ENCODE data around the gene KCNH5.
"Not testable (repeated sequence)": the region's sequence is repeated elsewhere in the genome, so short reads cannot be mapped to it uniquely, and the experiment has no call there.

KCNH5 gene

GRCh38 chr14:62886461-62886860, 158.8 kb downstream of the KCNH5 start:
- no peak for DNase-seq (ENCODE audit: low read depth in 1 of 2, low spot score in 1 of 2)

GRCh38 chr14:62885451-62885850, 159.8 kb downstream of the KCNH5 start:
- DNase-seq (ENCODE audit: low read depth in 1 of 2, low spot score in 1 of 2): no peak

GRCh38 chr14:62882967-62883366, 162.3 kb downstream of the KCNH5 start:
- no peak for DNase-seq (ENCODE audit: low read depth in 1 of 2, low spot score in 1 of 2)

DNA sequence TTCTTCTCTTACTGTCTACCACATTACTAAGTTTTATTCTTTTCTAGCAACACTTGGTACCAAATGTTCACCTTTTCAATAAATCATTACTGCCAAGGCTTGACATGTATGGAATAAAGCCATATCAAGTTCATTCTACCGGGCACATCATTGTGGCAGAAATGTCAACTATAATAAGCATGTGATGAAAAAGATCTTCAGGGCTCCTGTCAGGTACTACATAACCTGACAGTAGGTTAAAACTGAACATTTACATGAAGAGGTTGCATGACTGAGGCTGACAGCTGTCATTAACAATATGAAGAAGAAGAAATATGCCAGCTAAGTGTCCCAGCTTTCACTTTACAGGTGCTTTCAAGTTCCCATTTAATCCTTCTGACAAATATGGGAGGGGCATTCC, 178.9 kb downstream of the KCNH5 start:
- DNase-seq (ENCODE audit: low read depth in 1 of 2, low spot score in 1 of 2): no peak

DNA sequence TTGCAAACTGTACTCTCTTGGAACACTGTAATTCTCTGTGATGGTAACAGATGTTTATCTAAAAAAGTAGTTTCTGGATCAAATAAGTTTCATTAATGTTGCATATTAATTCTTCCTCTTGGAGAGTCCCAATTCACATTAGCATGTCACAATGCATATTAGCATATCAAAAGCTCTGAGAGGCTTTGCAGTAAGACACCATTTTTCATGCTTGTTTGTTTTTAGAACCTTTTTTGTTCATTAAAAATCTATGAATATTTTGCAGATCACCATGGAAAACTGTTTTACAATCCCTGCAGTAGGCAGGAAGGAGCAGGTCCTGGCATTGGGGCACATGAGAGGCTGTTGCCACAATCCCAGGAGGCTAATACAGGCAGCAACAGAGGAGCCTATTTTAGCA, 180.7 kb downstream of the KCNH5 start:
- no peak for DNase-seq (ENCODE audit: low read depth in 1 of 2, low spot score in 1 of 2)

- not testable (repeated sequence) for DNase-seq (ENCODE audit: low read depth in 1 of 2, low spot score in 1 of 2)
These were observed 187.2 kb downstream of the KCNH5 start for GRCh38 chr14:62858011-62858410.

- DNase-seq (ENCODE audit: low read depth in 1 of 2, low spot score in 1 of 2): no peak
These were observed 190.3 kb downstream of the KCNH5 start for GRCh38 chr14:62854951-62855350.

DNA sequence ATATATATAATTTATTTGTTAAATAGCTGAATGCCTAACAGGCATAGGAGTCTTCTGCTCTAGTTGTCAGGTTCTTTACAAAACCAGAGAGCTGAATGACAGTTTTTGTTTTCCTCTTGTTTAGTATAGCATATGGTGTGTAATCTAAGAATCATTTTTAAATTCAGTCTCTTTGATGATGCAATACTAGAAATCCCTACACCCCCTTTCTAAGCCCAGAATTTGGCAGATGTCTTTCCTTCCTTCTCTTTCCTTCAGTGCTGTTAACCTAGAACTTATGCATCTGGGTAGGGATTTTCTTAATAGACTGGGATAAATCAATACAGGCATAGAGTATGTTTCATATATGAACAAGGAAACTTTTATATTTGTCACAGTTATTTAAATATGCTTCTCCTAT, 198.1 kb downstream of the KCNH5 start:
- DNase-seq (ENCODE audit: low read depth in 1 of 2, low spot score in 1 of 2): no peak

DNA sequence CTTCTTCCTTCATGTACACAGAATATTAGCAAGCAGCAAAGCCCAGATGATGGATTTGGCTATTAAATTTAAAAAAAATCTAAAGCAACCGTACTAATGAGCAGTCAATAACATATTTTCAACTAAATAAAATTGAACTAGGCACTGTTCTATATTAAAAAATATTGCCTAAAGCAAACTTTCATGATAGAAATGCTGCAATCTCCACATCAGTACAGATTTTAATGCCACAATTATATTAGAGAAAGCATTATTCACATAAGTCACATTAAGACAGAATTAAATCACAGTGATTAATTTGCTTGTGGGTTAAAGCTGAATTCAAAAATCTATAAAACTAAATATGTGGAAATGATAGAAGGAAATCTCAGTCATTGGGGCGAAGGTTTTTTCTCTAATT, 200.7 kb downstream of the KCNH5 start:
- no peak for DNase-seq (ENCODE audit: low read depth in 1 of 2, low spot score in 1 of 2)

- no peak for DNase-seq (ENCODE audit: low read depth in 1 of 2, low spot score in 1 of 2)
These were observed 221.2 kb downstream of the KCNH5 start for GRCh38 chr14:62824086-62824485.

GRCh38 chr14:62819931-62820330, 225.3 kb downstream of the KCNH5 start:
- no peak for DNase-seq (ENCODE audit: low read depth in 1 of 2, low spot score in 1 of 2)

DNA sequence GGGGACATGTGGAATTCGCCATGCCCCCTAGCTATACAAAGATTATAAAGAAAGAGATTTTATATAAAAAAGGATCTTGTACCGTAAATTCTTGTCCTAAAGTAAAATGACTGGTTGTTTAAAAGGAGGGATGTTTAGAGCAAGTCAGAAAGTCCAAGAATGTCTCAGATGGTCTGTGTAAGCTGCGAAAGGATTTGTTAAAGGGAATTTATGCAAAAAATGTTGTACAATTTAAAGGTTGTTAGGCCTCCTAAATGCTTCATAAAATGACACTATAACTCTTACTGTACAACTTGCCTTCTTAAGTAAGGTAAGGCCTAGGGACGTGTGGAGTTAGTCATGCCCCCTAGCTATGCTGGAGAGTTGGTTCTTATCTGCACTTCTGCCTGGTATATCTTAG, 237.6 kb downstream of the KCNH5 start:
- no peak for DNase-seq (ENCODE audit: low read depth in 1 of 2, low spot score in 1 of 2)

- no peak for DNase-seq (ENCODE audit: low read depth in 1 of 2, low spot score in 1 of 2)
These were observed 244.7 kb downstream of the KCNH5 start for GRCh38 chr14:62800577-62800976.

DNA sequence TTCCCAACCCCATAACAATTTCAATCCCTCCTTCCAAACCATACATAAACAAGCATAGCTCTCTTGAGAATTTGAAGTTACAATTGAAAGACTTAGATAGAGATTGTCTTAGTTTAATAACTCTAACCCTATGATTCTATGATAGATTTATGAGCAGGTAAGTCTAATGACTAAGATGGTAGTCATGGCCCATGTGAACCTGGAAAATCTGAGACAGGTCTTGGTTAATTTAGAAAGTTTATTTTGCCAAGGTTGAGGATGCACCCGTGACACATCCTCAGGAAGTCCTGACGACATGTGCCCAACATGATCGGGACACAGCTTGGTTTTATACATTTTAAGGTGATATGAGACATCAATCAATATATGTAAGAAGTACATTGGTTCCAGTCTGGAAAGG, 248.8 kb downstream of the KCNH5 start:
- no peak for DNase-seq (ENCODE audit: low read depth in 1 of 2, low spot score in 1 of 2)

DNA sequence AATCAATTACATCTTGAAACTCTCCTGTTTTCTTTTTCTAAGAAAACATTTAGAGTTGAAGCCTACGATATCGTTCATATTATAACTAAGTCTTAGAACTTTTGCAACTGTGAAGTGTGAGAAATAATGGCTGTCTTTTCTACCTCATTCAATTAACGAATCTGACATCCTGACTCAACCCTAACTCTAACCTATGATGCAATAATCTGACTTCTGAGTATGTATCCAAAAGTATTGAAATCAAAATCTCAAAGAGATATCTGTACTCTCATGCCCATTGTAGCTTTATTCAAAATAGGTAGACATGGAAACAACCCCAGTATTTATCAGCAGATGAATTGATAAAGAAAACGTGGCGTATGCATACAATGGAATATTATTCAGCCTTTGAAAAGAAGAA, 252.7 kb downstream of the KCNH5 start:
- DNase-seq (ENCODE audit: low read depth in 1 of 2, low spot score in 1 of 2): no peak

DNA sequence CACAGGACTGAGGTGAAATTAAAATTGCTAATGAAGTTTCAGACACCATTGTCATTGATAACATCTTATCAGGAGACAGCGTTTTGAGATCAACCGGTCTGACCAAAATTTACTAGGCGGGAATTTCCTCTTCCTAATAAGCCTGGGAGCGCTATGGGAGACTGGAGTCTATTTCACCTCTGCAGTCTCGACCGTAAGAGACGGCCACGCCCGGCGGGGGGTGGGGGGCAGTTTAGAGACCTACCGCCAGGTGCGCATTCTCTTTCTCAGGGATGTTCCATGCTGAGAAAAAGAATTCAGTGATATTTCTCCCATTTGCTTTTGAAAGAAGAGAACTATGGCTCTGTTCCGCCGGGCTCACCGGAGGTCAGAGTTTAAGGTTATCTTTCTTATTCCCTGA, 263.9 kb downstream of the KCNH5 start:
- DNase-seq (ENCODE audit: low read depth in 1 of 2, low spot score in 1 of 2): not testable (repeated sequence)

GRCh38 chr14:62778852-62779251, 266.4 kb downstream of the KCNH5 start:
- DNase-seq (ENCODE audit: low read depth in 1 of 2, low spot score in 1 of 2): no peak

DNA sequence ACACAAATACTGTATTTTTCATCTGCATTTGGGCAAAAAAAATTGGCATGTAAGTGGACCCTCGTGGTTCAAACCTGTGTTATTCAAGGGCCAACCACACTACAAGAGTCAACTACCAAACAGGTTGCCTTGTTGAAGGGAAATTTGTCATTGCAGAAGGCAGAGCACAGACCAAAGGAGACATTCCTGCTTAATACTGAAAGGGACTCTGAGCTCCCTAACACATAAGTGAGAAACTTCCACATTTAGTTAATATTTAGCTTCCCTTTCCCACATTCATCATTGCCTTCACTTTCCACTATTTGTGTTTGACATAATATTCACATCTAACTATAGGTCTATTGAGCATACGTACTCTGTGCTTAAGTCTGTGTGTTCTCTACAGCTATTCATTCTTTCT, 266.9 kb downstream of the KCNH5 start:
- DNase-seq (ENCODE audit: low read depth in 1 of 2, low spot score in 1 of 2): no peak

- no peak for DNase-seq (ENCODE audit: low read depth in 1 of 2, low spot score in 1 of 2)
These were observed 267.7 kb downstream of the KCNH5 start for GRCh38 chr14:62777510-62777909.

GRCh38 chr14:62776300-62776699, 269.0 kb downstream of the KCNH5 start:
- DNase-seq (ENCODE audit: low read depth in 1 of 2, low spot score in 1 of 2): no peak

- no peak for DNase-seq (ENCODE audit: low read depth in 1 of 2, low spot score in 1 of 2)
These were observed 276.5 kb downstream of the KCNH5 start for GRCh38 chr14:62768753-62769152.

DNA sequence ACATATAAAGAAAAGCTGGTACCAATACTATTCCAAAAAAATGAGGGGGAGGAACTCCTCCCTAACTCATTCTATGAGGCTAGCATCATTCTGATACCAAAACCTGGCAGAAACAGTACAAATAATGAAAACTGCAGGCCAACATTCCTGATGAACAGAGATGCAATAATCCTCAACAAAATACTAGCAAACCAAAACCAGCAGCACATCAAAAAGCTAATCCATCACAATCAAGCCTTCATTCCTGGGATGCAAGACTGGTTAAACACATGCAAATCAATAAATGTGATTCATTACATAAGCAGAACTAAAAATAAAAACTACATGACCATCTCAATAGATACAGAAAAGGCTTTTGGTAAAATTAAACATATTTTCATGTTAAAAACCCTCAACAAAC, 281.3 kb downstream of the KCNH5 start:
- no peak for DNase-seq (ENCODE audit: low read depth in 1 of 2, low spot score in 1 of 2)

DNA sequence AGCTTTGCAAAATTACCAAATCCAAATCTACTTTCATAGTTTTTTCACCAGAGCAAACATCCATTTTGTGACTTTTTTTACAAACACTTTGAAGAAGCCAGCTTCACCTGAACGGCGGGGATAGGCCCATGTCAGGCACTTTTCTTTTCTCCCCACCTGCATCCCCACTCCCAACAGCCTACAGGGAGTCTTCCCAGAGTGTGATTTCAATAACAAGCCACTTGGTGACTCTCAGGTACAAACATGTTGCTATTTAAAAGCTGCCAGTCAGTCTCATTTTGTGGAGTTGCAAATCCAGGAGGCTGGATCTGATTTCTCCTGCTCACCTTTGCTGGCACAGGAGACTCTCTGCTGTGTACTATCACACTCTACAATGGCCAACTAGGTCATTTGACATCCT, 285.5 kb downstream of the KCNH5 start:
- no peak for DNase-seq (ENCODE audit: low read depth in 1 of 2, low spot score in 1 of 2)

GRCh38 chr14:62746881-62747280, 298.4 kb downstream of the KCNH5 start:
- DNase-seq (ENCODE audit: low read depth in 1 of 2, low spot score in 1 of 2): not testable (repeated sequence)

Measured in activated T-helper 1 cell treated with anti-CD3 and anti-CD28 coated beads, Interleukin-2, amount 50 U/mL, for 16 hours (primary cell).